Loucy (cell line): ENCODE measurements around the gene MTMR3.

Source experiments
- EZH2phosphoT487 ChIP-seq: fragments of 200-600 bp; IDR thresholded peaks from 2 replicates; pipeline ENCODE4 v1.6.1; 2018; ENCODE audit warnings: antibody characterized with exemption, mild to moderate bottlenecking, moderate library complexity, borderline replicate concordance
- TF ChIP-seq, protein P1 (sequence below): fragments of 200-600 bp; sonication (generic); conservative IDR thresholded peaks from 2 replicates; pipeline ENCODE4 v1.5.1; 2014; ENCODE audit warnings: mild to moderate bottlenecking, antibody characterized with exemption, low read length

DNA sequence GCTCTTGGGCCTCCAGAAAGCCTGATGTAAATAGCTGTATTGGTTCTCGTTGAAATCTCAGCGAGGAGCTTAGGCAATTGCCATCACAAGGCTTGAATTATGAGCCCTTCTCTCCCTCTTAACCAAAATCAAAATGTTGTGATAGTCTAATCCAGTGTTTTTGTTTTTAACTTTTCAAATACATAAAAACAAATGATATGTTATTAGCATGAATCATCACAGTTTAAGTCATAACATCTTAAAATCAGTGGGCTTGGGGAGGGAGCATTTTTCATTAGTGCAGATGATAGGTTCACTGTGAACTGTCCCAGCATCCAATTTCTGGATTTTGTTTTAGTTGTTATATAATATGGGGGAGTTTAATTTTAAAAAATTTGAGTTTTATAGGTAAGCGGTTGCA, 148.4 kb downstream of the MTMR3 start:
- TF ChIP-seq, protein P1, sequence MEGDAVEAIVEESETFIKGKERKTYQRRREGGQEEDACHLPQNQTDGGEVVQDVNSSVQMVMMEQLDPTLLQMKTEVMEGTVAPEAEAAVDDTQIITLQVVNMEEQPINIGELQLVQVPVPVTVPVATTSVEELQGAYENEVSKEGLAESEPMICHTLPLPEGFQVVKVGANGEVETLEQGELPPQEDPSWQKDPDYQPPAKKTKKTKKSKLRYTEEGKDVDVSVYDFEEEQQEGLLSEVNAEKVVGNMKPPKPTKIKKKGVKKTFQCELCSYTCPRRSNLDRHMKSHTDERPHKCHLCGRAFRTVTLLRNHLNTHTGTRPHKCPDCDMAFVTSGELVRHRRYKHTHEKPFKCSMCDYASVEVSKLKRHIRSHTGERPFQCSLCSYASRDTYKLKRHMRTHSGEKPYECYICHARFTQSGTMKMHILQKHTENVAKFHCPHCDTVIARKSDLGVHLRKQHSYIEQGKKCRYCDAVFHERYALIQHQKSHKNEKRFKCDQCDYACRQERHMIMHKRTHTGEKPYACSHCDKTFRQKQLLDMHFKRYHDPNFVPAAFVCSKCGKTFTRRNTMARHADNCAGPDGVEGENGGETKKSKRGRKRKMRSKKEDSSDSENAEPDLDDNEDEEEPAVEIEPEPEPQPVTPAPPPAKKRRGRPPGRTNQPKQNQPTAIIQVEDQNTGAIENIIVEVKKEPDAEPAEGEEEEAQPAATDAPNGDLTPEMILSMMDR = no peak
- no peak for TF ChIP-seq EZH2phosphoT487
